SK-N-SH (cell line): ENCODE results near the gene SUPT3H. TPM values are rescaled to one million over a fixed set of nuclear protein-coding genes. Genes with fewer than 3 reads are reported as not detected.

Source experiments
- CTCF ChIA-PET: fragments of 300-600, 350-600 bp; formaldehyde crosslinking; extraction: SDS; loops from one replicate; lab custom pipeline; 2021; lab: Yijun Ruan, JAX
- POLR2A ChIA-PET: fragments of 350-600 bp; sonication (Branson Sonifier 250); formaldehyde crosslinking; extraction: SDS; loops from one replicate; lab custom pipeline; 2020; ENCODE audit warnings: antibody characterized with exemption, inconsistent platforms; lab: Yijun Ruan, JAX
- DNase-seq: peaks from one replicate; pipeline ENCODE4 v3.0.0; 2012
- H2AFZ ChIP-seq: fragments of 200-600 bp; sonication (generic); 2 replicates; pipeline ENCODE4 v1.8.1; 2016; ENCODE audit warnings: antibody characterized with exemption, mild to moderate bottlenecking, low read depth
- H3F3A ChIP-seq: fragments of 200-600 bp; sonication (generic); replicated peaks from 2 replicates; pipeline ENCODE3; 2016; ENCODE audit warnings: antibody characterized with exemption, mild to moderate bottlenecking; ENCODE audit not compliant: insufficient read depth
- H3K27ac ChIP-seq, 2 experiments: fragments of 200-500 bp in 1 of 2; fragments of 200-600 bp in 1 of 2; sonication (Bioruptor generic) in 1 of 2; sonication (generic), shearing (Covaris generic) in 1 of 2; 2 replicates each; pipeline versions ENCODE4 v1.5.1 to v1.6.1; 2014 to 2016; ENCODE audit warnings: low read depth in 2 of 2, inconsistent platforms in 1 of 2, low read length in 1 of 2, mild to moderate bottlenecking in 1 of 2, mixed read lengths in 1 of 2
- H3K27me3 ChIP-seq: fragments of 200-600 bp; sonication (generic), shearing (Covaris generic); 2 replicates; pipeline ENCODE4 v1.6.1; 2016; ENCODE audit warnings: mixed run types; ENCODE audit not compliant: insufficient read depth
- H3K36me3 ChIP-seq, 2 experiments: fragments of 200-500 bp in 1 of 2; fragments of 200-600 bp in 1 of 2; sonication (Bioruptor generic) in 1 of 2; sonication (generic) in 1 of 2; replicated peaks in 1 of 2; 2 replicates each; pipeline versions ENCODE3 to v1.5.1; 2014 to 2016; ENCODE audit warnings: low read length in 1 of 2, mild to moderate bottlenecking in 1 of 2; ENCODE audit not compliant: insufficient read depth in 2 of 2, control insufficient read depth in 1 of 2
- H3K4me1 ChIP-seq, 2 experiments: fragments of 200-500 bp in 1 of 2; fragments of 200-600 bp in 1 of 2; sonication (Bioruptor generic) in 1 of 2; sonication (generic), shearing (Covaris generic) in 1 of 2; 2 replicates each; pipeline versions ENCODE4 v1.5.1 to v1.6.1; 2014 to 2016; ENCODE audit warnings: low read depth in 1 of 2, low read length in 1 of 2, mixed run types in 1 of 2; ENCODE audit not compliant: insufficient read depth in 2 of 2, control insufficient read depth in 1 of 2
- H3K4me2 ChIP-seq: fragments of 200-600 bp; sonication (generic), shearing (Covaris generic); 2 replicates; pipeline ENCODE4 v1.6.1; 2017; ENCODE audit warnings: mixed run types
- H3K4me3 ChIP-seq, 2 experiments: fragments of 200-500 bp in 1 of 2; fragments of 200-600 bp in 1 of 2; sonication (Bioruptor generic) in 1 of 2; sonication (generic), shearing (Covaris generic) in 1 of 2; 2 replicates each; pipeline versions ENCODE4 v1.5.1 to v1.8.1; 2014 to 2016; ENCODE audit warnings: low read depth in 2 of 2, inconsistent platforms in 1 of 2, low read length in 1 of 2, mild to moderate bottlenecking in 1 of 2, mixed read lengths in 1 of 2, moderate library complexity in 1 of 2
- H3K79me2 ChIP-seq: fragments of 200-600 bp; sonication (generic); 2 replicates; pipeline ENCODE4 v1.8.1; 2017; ENCODE audit warnings: mild to moderate bottlenecking; ENCODE audit not compliant: insufficient read depth
- H3K9ac ChIP-seq: fragments of 200-600 bp; sonication (generic); 2 replicates; pipeline ENCODE4 v1.6.1; 2017; ENCODE audit warnings: mixed run types
- H3K9me2 ChIP-seq: fragments of 200-600 bp; sonication (generic); 2 replicates; pipeline ENCODE4 v1.6.1; 2017; ENCODE audit warnings: mixed run types
- H3K9me3 ChIP-seq: fragments of 200-600 bp; sonication (generic); 2 replicates; pipeline ENCODE4 v1.6.1; 2017; ENCODE audit warnings: mixed run types, mild to moderate bottlenecking, moderate library complexity
- H4K20me1 ChIP-seq: fragments of 200-600 bp; sonication (generic); 2 replicates; pipeline ENCODE4 v1.6.1; 2017; ENCODE audit warnings: mild to moderate bottlenecking, mixed run types; ENCODE audit not compliant: insufficient read depth
- CHD2 ChIP-seq: fragments of 150-350 bp; IDR thresholded peaks from 2 replicates; pipeline ENCODE4 v1.6.1; 2018; ENCODE audit warnings: low read length; ENCODE audit not compliant: partially characterized antibody
- FOSL2 ChIP-seq: IDR thresholded peaks from 2 replicates; pipeline ENCODE4 v1.4.0; 2012; ENCODE audit warnings: low read depth, mild to moderate bottlenecking, moderate library complexity, borderline replicate concordance
- FOXJ3 ChIP-seq: sonication (generic); formaldehyde crosslinking; IDR thresholded peaks from 2 replicates; pipeline ENCODE4 v1.5.1; 2020; ENCODE audit warnings: mild to moderate bottlenecking, missing genetic modification reagents
- FOXM1 ChIP-seq: IDR thresholded peaks from 2 replicates; pipeline ENCODE4 v1.4.0; 2012; ENCODE audit warnings: low read depth, mild to moderate bottlenecking
- GATA2 ChIP-seq: sonication (generic); formaldehyde crosslinking; IDR thresholded peaks from 2 replicates; pipeline ENCODE4 v1.5.0; 2020; ENCODE audit warnings: mild to moderate bottlenecking, missing genetic modification reagents
- JUND ChIP-seq: IDR thresholded peaks from 2 replicates; pipeline ENCODE4 v1.4.0; 2012
- MAX ChIP-seq: IDR thresholded peaks from 2 replicates; pipeline ENCODE4 v1.4.0; 2012; ENCODE audit warnings: low read depth
- MXI1 ChIP-seq: IDR thresholded peaks from 2 replicates; pipeline ENCODE4 v1.6.1; 2012; ENCODE audit warnings: mild to moderate bottlenecking, low read depth, low read length, improper control_type of control experiment
- PBX3 ChIP-seq: IDR thresholded peaks from 2 replicates; pipeline ENCODE4; 2012
- POLR2AphosphoS5 ChIP-seq: IDR thresholded peaks from 2 replicates; pipeline ENCODE4 v1.6.1; 2012; ENCODE audit warnings: low read depth, low read length
- RCOR1 ChIP-seq: fragments of 150-350 bp; IDR thresholded peaks from 2 replicates; pipeline ENCODE4 v1.6.1; 2017; ENCODE audit warnings: antibody characterized with exemption, low read length
- SMC3 ChIP-seq: IDR thresholded peaks from 2 replicates; pipeline ENCODE4 v1.6.1; 2012; ENCODE audit warnings: low read depth, low read length, improper control_type of control experiment
- TAF1 ChIP-seq: IDR thresholded peaks from 2 replicates; pipeline ENCODE4 v1.6.1; 2012; ENCODE audit warnings: low read depth, mild to moderate bottlenecking, low read length, moderate library complexity, borderline replicate concordance
- USF2 ChIP-seq: fragments of 150-350 bp; IDR thresholded peaks from 2 replicates; pipeline ENCODE4 v1.6.1; 2017; ENCODE audit warnings: antibody characterized with exemption, low read length, low read depth, borderline replicate concordance
- ZBTB33 ChIP-seq: IDR thresholded peaks from 2 replicates; pipeline ENCODE4 v1.4.0; 2012; ENCODE audit warnings: low read depth, borderline replicate concordance
- WGBS: methylation state at CpG from one replicate; pipeline ENCODE4 v1.1.6; 2017; ENCODE audit warnings: low lambda C conversion rate; 5-methylcytosine and 5-hydroxymethylcytosine counted together
- polyA plus RNA-seq, 3 experiments: library from polyadenylated mRNA; depleted of rRNA; stranded (reverse); fragments of >200 nt; gene quantifications; 2 replicates each; pipeline ENCODE4 v1.2.3, GENCODE V29; 2012

SUPT3H gene
- polyA plus RNA-seq, 1 of the 3 experiments (the other 2 are of a cell fraction) = 10.9 TPM

GRCh38 chr6:45082091-45082490 is 295.6 kb downstream of the SUPT3H start:
- H3K9me2 ChIP-seq = no peaks in the 10 kb centered on the region

More at GRCh38 chr6:45082091-45082490, 295.6 kb downstream of the SUPT3H start:
- H4K20me1 ChIP-seq = no peaks in the 10 kb centered on the region
- no peak overlapping the region for H3K4me3 ChIP-seq
- no peak overlapping the region for H3K27ac ChIP-seq
- no peaks in the 10 kb centered on the region for H3K4me1 ChIP-seq
- no peak overlapping the region for H2AFZ ChIP-seq
- ChIA-PET POLR2A (no interaction called here), CTCF (no interaction called here)
- no peaks in the 10 kb centered on the region for H3K79me2 ChIP-seq
- H3K36me3 ChIP-seq = no peaks in the 10 kb centered on the region
- H3F3A ChIP-seq = peaks cover under 1% of the 10 kb centered on the region
- TF ChIP-seq RCOR1 (no peak), ZBTB33 (no peak), USF2 (no peak), FOXJ3 (CRISPR knock-in tag) (no peak), JUND (no peak), SMC3 (no peak), FOXM1 (no peak), PBX3 (no peak), MAX (no peak), TAF1 (no peak), MXI1 (no peak), POLR2AphosphoS5 (no peak), FOSL2 (no peak), GATA2 (CRISPR knock-in tag) (no peak), CHD2 (no peak)
- TF ChIP-seq, all 33 proteins: peak for 0
- H3K4me2 ChIP-seq = no peak overlapping the region
- no peak overlapping the region for H3K9ac ChIP-seq
- 85% methylated on average over 1 of the region's 1 CpG for WGBS
- no peak for DNase-seq
- no peaks in the 10 kb centered on the region for H3K27me3 ChIP-seq
- 0 out of 2 replicates have a peak, but pooled peaks cover 9% of the 10 kb centered on the region for H3K9me3 ChIP-seq
